ENCODE measurements around the gene MLLT6.

The MLLT6 gene

GRCh38 chr17:38741921-38742410 is 36.9 kb downstream of the MLLT6 start:
- DNase-seq (ENCODE audit: low read depth in 2 of 2): no peak

GRCh38 chr17:38742411-38743308 is 37.6 kb downstream of the MLLT6 start:
- DNase-seq (ENCODE audit: low read depth in 2 of 2): no peak

- DNase-seq (ENCODE audit: low read depth in 2 of 2): no peak
Measured at GRCh38 chr17:38743556-38744171, 38.6 kb downstream of the MLLT6 start.

GRCh38 chr17:38745545-38745944 is 40.5 kb downstream of the MLLT6 start:
- DNase-seq (ENCODE audit: low read depth in 2 of 2): no peak

- no peak for DNase-seq (ENCODE audit: low read depth in 2 of 2)
Measured at GRCh38 chr17:38746004-38746848, 41.2 kb downstream of the MLLT6 start.

GRCh38 chr17:38746849-38747462 is 41.9 kb downstream of the MLLT6 start:
- no peak for DNase-seq (ENCODE audit: low read depth in 2 of 2)

- no peak for DNase-seq (ENCODE audit: low read depth in 2 of 2)
Measured at GRCh38 chr17:38747463-38748148, 42.5 kb downstream of the MLLT6 start.

GRCh38 chr17:38748149-38748891 is 43.2 kb downstream of the MLLT6 start, which contains the start of gene PCGF2:
TSS of gene PCGF2 (minus strand) at chr17:38748336. CDS start at chr17:38740402, 7,934 bp downstream.
- no peak for DNase-seq (ENCODE audit: low read depth in 2 of 2)

GRCh38 chr17:38748892-38749222 is 43.8 kb downstream of the MLLT6 start:
- no peak for DNase-seq (ENCODE audit: low read depth in 2 of 2)

- no peak for DNase-seq (ENCODE audit: low read depth in 2 of 2)
Measured at GRCh38 chr17:38749223-38750043, 44.4 kb downstream of the MLLT6 start.

- DNase-seq (ENCODE audit: low read depth in 2 of 2): no peak
Measured at GRCh38 chr17:38750044-38750311, 44.9 kb downstream of the MLLT6 start.

GRCh38 chr17:38750312-38751121 is 45.4 kb downstream of the MLLT6 start:
- DNase-seq (ENCODE audit: low read depth in 2 of 2): no peak

GRCh38 chr17:38751144-38751807 is 46.2 kb downstream of the MLLT6 start:
- DNase-seq (ENCODE audit: low read depth in 2 of 2): no peak

- DNase-seq (ENCODE audit: low read depth in 2 of 2): peak; percentile 80 to 84
Measured at GRCh38 chr17:38751808-38752307, 46.8 kb downstream of the MLLT6 start.

GRCh38 chr17:38752308-38753070 is 47.4 kb downstream of the MLLT6 start, which contains the start of gene PSMB3:
TSS of gene PSMB3 (plus strand) at chr17:38752741. CDS start at chr17:38752827, 86 bp downstream.
- peak; percentile 95 to 96 for DNase-seq (ENCODE audit: low read depth in 2 of 2)

- no peak for DNase-seq (ENCODE audit: low read depth in 2 of 2)
Measured at GRCh38 chr17:38753071-38753506, 48.0 kb downstream of the MLLT6 start.

- no peak for DNase-seq (ENCODE audit: low read depth in 2 of 2)
Measured at GRCh38 chr17:38761612-38762011, 56.5 kb downstream of the MLLT6 start.
